SK-N-SH (cell line): ENCODE results near the gene CD164L2. TPM values are rescaled to one million over a fixed set of nuclear protein-coding genes. Genes with fewer than 3 reads are reported as not detected.

Source experiments
- CTCF ChIA-PET: fragments of 300-600, 350-600 bp; formaldehyde crosslinking; extraction: SDS; loops from one replicate; lab custom pipeline; 2021; lab: Yijun Ruan, JAX
- POLR2A ChIA-PET: fragments of 350-600 bp; sonication (Branson Sonifier 250); formaldehyde crosslinking; extraction: SDS; loops from one replicate; lab custom pipeline; 2020; ENCODE audit warnings: antibody characterized with exemption, inconsistent platforms; lab: Yijun Ruan, JAX
- DNase-seq: peaks from one replicate; pipeline ENCODE4 v3.0.0; 2012
- H2AFZ ChIP-seq: fragments of 200-600 bp; sonication (generic); 2 replicates; pipeline ENCODE4 v1.8.1; 2016; ENCODE audit warnings: antibody characterized with exemption, mild to moderate bottlenecking, low read depth
- H3F3A ChIP-seq: fragments of 200-600 bp; sonication (generic); replicated peaks from 2 replicates; pipeline ENCODE3; 2016; ENCODE audit warnings: antibody characterized with exemption, mild to moderate bottlenecking; ENCODE audit not compliant: insufficient read depth
- H3K27ac ChIP-seq, 2 experiments: fragments of 200-500 bp in 1 of 2; fragments of 200-600 bp in 1 of 2; sonication (Bioruptor generic) in 1 of 2; sonication (generic), shearing (Covaris generic) in 1 of 2; 2 replicates each; pipeline versions ENCODE4 v1.5.1 to v1.6.1; 2014 to 2016; ENCODE audit warnings: low read depth in 2 of 2, inconsistent platforms in 1 of 2, low read length in 1 of 2, mild to moderate bottlenecking in 1 of 2, mixed read lengths in 1 of 2
- H3K27me3 ChIP-seq: fragments of 200-600 bp; sonication (generic), shearing (Covaris generic); 2 replicates; pipeline ENCODE4 v1.6.1; 2016; ENCODE audit warnings: mixed run types; ENCODE audit not compliant: insufficient read depth
- H3K36me3 ChIP-seq, 2 experiments: fragments of 200-500 bp in 1 of 2; fragments of 200-600 bp in 1 of 2; sonication (Bioruptor generic) in 1 of 2; sonication (generic) in 1 of 2; replicated peaks in 1 of 2; 2 replicates each; pipeline versions ENCODE3 to v1.5.1; 2014 to 2016; ENCODE audit warnings: low read length in 1 of 2, mild to moderate bottlenecking in 1 of 2; ENCODE audit not compliant: insufficient read depth in 2 of 2, control insufficient read depth in 1 of 2
- H3K4me1 ChIP-seq, 2 experiments: fragments of 200-500 bp in 1 of 2; fragments of 200-600 bp in 1 of 2; sonication (Bioruptor generic) in 1 of 2; sonication (generic), shearing (Covaris generic) in 1 of 2; 2 replicates each; pipeline versions ENCODE4 v1.5.1 to v1.6.1; 2014 to 2016; ENCODE audit warnings: low read depth in 1 of 2, low read length in 1 of 2, mixed run types in 1 of 2; ENCODE audit not compliant: insufficient read depth in 2 of 2, control insufficient read depth in 1 of 2
- H3K4me2 ChIP-seq: fragments of 200-600 bp; sonication (generic), shearing (Covaris generic); 2 replicates; pipeline ENCODE4 v1.6.1; 2017; ENCODE audit warnings: mixed run types
- H3K4me3 ChIP-seq, 2 experiments: fragments of 200-500 bp in 1 of 2; fragments of 200-600 bp in 1 of 2; sonication (Bioruptor generic) in 1 of 2; sonication (generic), shearing (Covaris generic) in 1 of 2; 2 replicates each; pipeline versions ENCODE4 v1.5.1 to v1.8.1; 2014 to 2016; ENCODE audit warnings: low read depth in 2 of 2, inconsistent platforms in 1 of 2, low read length in 1 of 2, mild to moderate bottlenecking in 1 of 2, mixed read lengths in 1 of 2, moderate library complexity in 1 of 2
- H3K79me2 ChIP-seq: fragments of 200-600 bp; sonication (generic); 2 replicates; pipeline ENCODE4 v1.8.1; 2017; ENCODE audit warnings: mild to moderate bottlenecking; ENCODE audit not compliant: insufficient read depth
- H3K9ac ChIP-seq: fragments of 200-600 bp; sonication (generic); 2 replicates; pipeline ENCODE4 v1.6.1; 2017; ENCODE audit warnings: mixed run types
- H3K9me2 ChIP-seq: fragments of 200-600 bp; sonication (generic); 2 replicates; pipeline ENCODE4 v1.6.1; 2017; ENCODE audit warnings: mixed run types
- H3K9me3 ChIP-seq: fragments of 200-600 bp; sonication (generic); 2 replicates; pipeline ENCODE4 v1.6.1; 2017; ENCODE audit warnings: mixed run types, mild to moderate bottlenecking, moderate library complexity
- H4K20me1 ChIP-seq: fragments of 200-600 bp; sonication (generic); 2 replicates; pipeline ENCODE4 v1.6.1; 2017; ENCODE audit warnings: mild to moderate bottlenecking, mixed run types; ENCODE audit not compliant: insufficient read depth
- ELF1 ChIP-seq: IDR thresholded peaks from 2 replicates; pipeline ENCODE4 v1.4.0; 2012
- EP300 ChIP-seq, 2 experiments: IDR thresholded peaks; 2 replicates each; pipeline versions ENCODE4 v1.4.0 to v1.6.1; 2012; ENCODE audit warnings: borderline replicate concordance in 1 of 2, low read depth in 1 of 2, low read length in 1 of 2
- GATA2 ChIP-seq: sonication (generic); formaldehyde crosslinking; IDR thresholded peaks from 2 replicates; pipeline ENCODE4 v1.5.0; 2020; ENCODE audit warnings: mild to moderate bottlenecking, missing genetic modification reagents
- NFIC ChIP-seq: IDR thresholded peaks from 2 replicates; pipeline ENCODE4 v1.4.0; 2012; ENCODE audit warnings: borderline replicate concordance
- RAD21 ChIP-seq: IDR thresholded peaks from 2 replicates; pipeline ENCODE4 v1.6.1; 2012; ENCODE audit warnings: mild to moderate bottlenecking, low read length
- RCOR1 ChIP-seq: fragments of 150-350 bp; IDR thresholded peaks from 2 replicates; pipeline ENCODE4 v1.6.1; 2017; ENCODE audit warnings: antibody characterized with exemption, low read length
- RXRA ChIP-seq: IDR thresholded peaks from 2 replicates; pipeline ENCODE4 v1.4.0; 2012; ENCODE audit warnings: low read depth, mild to moderate bottlenecking, borderline replicate concordance
- TCF12 ChIP-seq: IDR thresholded peaks from 2 replicates; pipeline ENCODE4 v1.4.0; 2012
- YY1 ChIP-seq: IDR thresholded peaks from 2 replicates; pipeline ENCODE4 v1.4.0; 2012; ENCODE audit warnings: low read depth, mild to moderate bottlenecking
- WGBS: methylation state at CpG from one replicate; pipeline ENCODE4 v1.1.6; 2017; ENCODE audit warnings: low lambda C conversion rate; 5-methylcytosine and 5-hydroxymethylcytosine counted together
- polyA plus RNA-seq, 3 experiments: library from polyadenylated mRNA; depleted of rRNA; stranded (reverse); fragments of >200 nt; gene quantifications; 2 replicates each; pipeline ENCODE4 v1.2.3, GENCODE V29; 2012
- TF ChIP-seq, protein P1 (sequence below): IDR thresholded peaks from 2 replicates; pipeline ENCODE4; 2012
- TF ChIP-seq, protein P2 (sequence below): fragments of 200-600 bp; sonication (generic); IDR thresholded peaks from 2 replicates; pipeline ENCODE4 v1.6.1; 2017; ENCODE audit warnings: antibody characterized with exemption, mild to moderate bottlenecking, moderate library complexity
- TF ChIP-seq, protein P3 (sequence below): IDR thresholded peaks from 2 replicates; pipeline ENCODE4 v1.4.0; 2012; ENCODE audit warnings: low read depth, borderline replicate concordance
- TF ChIP-seq, protein P4 (sequence below): fragments of 150-350 bp; IDR thresholded peaks from 2 replicates; pipeline ENCODE4 v1.6.1; 2017; ENCODE audit warnings: antibody characterized with exemption, low read length, low read depth, borderline replicate concordance
- TF ChIP-seq, protein P5 (sequence below): IDR thresholded peaks from 2 replicates; pipeline ENCODE4 v1.4.0; 2012; ENCODE audit warnings: low read depth, borderline replicate concordance

Gene CD164L2
- polyA plus RNA-seq, 1 of the 3 experiments (the other 2 are of a cell fraction): 0.05 TPM

DNA sequence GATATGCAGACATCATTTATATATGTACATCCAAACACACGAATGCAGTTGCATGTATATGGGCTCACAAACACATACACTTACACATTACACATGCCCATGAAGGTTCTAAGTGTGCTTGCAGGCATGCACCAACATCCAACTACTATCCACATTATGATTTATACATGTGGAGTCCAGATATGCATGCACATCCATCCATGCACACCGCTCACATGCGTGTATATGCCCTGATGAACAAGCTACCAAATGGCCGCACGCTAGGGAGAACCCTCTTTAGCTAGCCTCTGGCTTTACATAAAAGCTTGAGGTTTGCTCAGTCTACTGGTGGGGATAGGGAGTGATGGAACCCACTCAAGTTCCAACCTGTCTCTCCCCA is 17.8 kb upstream of the CD164L2 start:
- Histone ChIP-seq H3K36me3 (peaks cover 4 to 10% of the 10 kb centered on the region in 2 experiments), H3K27me3 (no peaks in the 10 kb centered on the region), H3K4me2 (no peak overlapping the region), H3K9me2 (no peaks in the 10 kb centered on the region), H3K79me2 (no peaks in the 10 kb centered on the region), H3K9ac (no peak overlapping the region), H3K4me1 (peaks cover 0 to 4% of the 10 kb centered on the region in 2 experiments; a peak in 1 of 4 replicates), H3K9me3 (no peaks in the 10 kb centered on the region), H4K20me1 (no peaks in the 10 kb centered on the region), H3F3A (peaks cover 6% of the 10 kb centered on the region), H3K27ac (no peak overlapping the region), H2AFZ (no peak overlapping the region), H3K4me3 (no peak overlapping the region)
- WGBS: 95% methylated on average over 5 of the region's 5 CpGs
- ChIA-PET CTCF (interaction anchor here (0.9 to 3.4 kb wide), 5 partner anchors 9 to 207 kb away, joined by 3 to 24 read pairs (median 4); no protein-coding TSS in a partner anchor), POLR2A (no interaction called here)
- DNase-seq: no peak
- TF ChIP-seq, protein P1, sequence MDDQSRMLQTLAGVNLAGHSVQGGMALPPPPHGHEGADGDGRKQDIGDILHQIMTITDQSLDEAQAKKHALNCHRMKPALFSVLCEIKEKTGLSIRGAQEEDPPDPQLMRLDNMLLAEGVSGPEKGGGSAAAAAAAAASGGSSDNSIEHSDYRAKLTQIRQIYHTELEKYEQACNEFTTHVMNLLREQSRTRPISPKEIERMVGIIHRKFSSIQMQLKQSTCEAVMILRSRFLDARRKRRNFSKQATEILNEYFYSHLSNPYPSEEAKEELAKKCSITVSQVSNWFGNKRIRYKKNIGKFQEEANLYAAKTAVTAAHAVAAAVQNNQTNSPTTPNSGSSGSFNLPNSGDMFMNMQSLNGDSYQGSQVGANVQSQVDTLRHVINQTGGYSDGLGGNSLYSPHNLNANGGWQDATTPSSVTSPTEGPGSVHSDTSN: no peak
- TF ChIP-seq TCF12: no peak
- TF ChIP-seq RCOR1: no peak
- TF ChIP-seq YY1: no peak
- TF ChIP-seq RXRA: no peak
- TF ChIP-seq, protein P2, sequence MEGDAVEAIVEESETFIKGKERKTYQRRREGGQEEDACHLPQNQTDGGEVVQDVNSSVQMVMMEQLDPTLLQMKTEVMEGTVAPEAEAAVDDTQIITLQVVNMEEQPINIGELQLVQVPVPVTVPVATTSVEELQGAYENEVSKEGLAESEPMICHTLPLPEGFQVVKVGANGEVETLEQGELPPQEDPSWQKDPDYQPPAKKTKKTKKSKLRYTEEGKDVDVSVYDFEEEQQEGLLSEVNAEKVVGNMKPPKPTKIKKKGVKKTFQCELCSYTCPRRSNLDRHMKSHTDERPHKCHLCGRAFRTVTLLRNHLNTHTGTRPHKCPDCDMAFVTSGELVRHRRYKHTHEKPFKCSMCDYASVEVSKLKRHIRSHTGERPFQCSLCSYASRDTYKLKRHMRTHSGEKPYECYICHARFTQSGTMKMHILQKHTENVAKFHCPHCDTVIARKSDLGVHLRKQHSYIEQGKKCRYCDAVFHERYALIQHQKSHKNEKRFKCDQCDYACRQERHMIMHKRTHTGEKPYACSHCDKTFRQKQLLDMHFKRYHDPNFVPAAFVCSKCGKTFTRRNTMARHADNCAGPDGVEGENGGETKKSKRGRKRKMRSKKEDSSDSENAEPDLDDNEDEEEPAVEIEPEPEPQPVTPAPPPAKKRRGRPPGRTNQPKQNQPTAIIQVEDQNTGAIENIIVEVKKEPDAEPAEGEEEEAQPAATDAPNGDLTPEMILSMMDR: no peak
- TF ChIP-seq RAD21: no peak
- TF ChIP-seq, protein P3, sequence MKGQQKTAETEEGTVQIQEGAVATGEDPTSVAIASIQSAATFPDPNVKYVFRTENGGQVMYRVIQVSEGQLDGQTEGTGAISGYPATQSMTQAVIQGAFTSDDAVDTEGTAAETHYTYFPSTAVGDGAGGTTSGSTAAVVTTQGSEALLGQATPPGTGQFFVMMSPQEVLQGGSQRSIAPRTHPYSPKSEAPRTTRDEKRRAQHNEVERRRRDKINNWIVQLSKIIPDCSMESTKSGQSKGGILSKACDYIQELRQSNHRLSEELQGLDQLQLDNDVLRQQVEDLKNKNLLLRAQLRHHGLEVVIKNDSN: no peak
- TF ChIP-seq GATA2 (CRISPR knock-in tag): no peak
- TF ChIP-seq, protein P4, sequence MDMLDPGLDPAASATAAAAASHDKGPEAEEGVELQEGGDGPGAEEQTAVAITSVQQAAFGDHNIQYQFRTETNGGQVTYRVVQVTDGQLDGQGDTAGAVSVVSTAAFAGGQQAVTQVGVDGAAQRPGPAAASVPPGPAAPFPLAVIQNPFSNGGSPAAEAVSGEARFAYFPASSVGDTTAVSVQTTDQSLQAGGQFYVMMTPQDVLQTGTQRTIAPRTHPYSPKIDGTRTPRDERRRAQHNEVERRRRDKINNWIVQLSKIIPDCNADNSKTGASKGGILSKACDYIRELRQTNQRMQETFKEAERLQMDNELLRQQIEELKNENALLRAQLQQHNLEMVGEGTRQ: no peak
- TF ChIP-seq NFIC: no peak
- TF ChIP-seq, protein P5, sequence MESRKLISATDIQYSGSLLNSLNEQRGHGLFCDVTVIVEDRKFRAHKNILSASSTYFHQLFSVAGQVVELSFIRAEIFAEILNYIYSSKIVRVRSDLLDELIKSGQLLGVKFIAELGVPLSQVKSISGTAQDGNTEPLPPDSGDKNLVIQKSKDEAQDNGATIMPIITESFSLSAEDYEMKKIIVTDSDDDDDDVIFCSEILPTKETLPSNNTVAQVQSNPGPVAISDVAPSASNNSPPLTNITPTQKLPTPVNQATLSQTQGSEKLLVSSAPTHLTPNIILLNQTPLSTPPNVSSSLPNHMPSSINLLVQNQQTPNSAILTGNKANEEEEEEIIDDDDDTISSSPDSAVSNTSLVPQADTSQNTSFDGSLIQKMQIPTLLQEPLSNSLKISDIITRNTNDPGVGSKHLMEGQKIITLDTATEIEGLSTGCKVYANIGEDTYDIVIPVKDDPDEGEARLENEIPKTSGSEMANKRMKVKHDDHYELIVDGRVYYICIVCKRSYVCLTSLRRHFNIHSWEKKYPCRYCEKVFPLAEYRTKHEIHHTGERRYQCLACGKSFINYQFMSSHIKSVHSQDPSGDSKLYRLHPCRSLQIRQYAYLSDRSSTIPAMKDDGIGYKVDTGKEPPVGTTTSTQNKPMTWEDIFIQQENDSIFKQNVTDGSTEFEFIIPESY: no peak
- TF ChIP-seq ELF1: no peak
- no peak for TF ChIP-seq EP300 (IDR thresholded peaks at IDR 0.05; ENCODE audit: borderline replicate concordance in 1 of 2, low read depth in 1 of 2, low read length in 1 of 2)
- TF ChIP-seq, all 33 proteins: peak for 0
